A673 (cell line): ENCODE data around the gene OSBPL3. TPM values are rescaled to one million over a fixed set of nuclear protein-coding genes. Genes with fewer than 3 reads are reported as not detected.

ENCODE experiments used
- BruUV-seq: library from RNA; stranded (reverse); fragments of 400-500 nt; replicated peaks from 2 replicates; lab custom pipeline; 2021; lab: Mats Ljungman, UMichigan
- CTCF ChIA-PET: fragments of 300-600 bp; sonication (Branson Sonifier 250); formaldehyde crosslinking; loops from one replicate; lab custom pipeline; 2022; ENCODE audit warnings: antibody characterized with exemption; lab: Charles Lee
- POLR2A ChIA-PET: fragments of 300-600 bp; sonication (Branson Sonifier 250); formaldehyde crosslinking; loops from one replicate; lab custom pipeline; 2022; ENCODE audit warnings: antibody characterized with exemption; ENCODE audit not compliant: low non-redundant PET; lab: Charles Lee
- DNase-seq: peaks from one replicate; pipeline ENCODE4 v3.0.0-alpha.2; 2015; ENCODE audit warnings: low spot score
- H3K27ac ChIP-seq: fragments of 200-600 bp; sonication (generic); 2 replicates; pipeline ENCODE4 v1.5.1; 2016; ENCODE audit warnings: mixed run types, low read depth, mild to moderate bottlenecking, mixed read lengths, antibody characterized with exemption, low read length; ENCODE audit not compliant: poor library complexity, severe bottlenecking
- H3K27me3 ChIP-seq: fragments of 200-600 bp; sonication (generic); replicated peaks from 2 replicates; pipeline ENCODE4 v1.6.1; 2017; ENCODE audit warnings: mixed run types, low read depth, mild to moderate bottlenecking, mixed read lengths, antibody characterized with exemption, low read length; ENCODE audit not compliant: insufficient read depth, poor library complexity
- H3K36me3 ChIP-seq: fragments of 200-600 bp; sonication (generic); 2 replicates; pipeline ENCODE4 v1.6.1; 2016; ENCODE audit warnings: mixed run types, mild to moderate bottlenecking, mixed read lengths, antibody characterized with exemption, low read length; ENCODE audit not compliant: insufficient read depth, poor library complexity, severe bottlenecking
- H3K4me1 ChIP-seq: fragments of 200-600 bp; sonication (generic); 2 replicates; pipeline ENCODE4 v1.6.1; 2017; ENCODE audit warnings: mixed run types, mild to moderate bottlenecking, mixed read lengths, antibody characterized with exemption, low read length; ENCODE audit not compliant: insufficient read depth, poor library complexity, severe bottlenecking
- H3K4me3 ChIP-seq: fragments of 200-600 bp; sonication (generic); 2 replicates; pipeline ENCODE4 v1.5.1; 2016; ENCODE audit warnings: low read depth, mixed run types, mild to moderate bottlenecking, mixed read lengths, low read length; ENCODE audit not compliant: poor library complexity, severe bottlenecking
- H3K9me3 ChIP-seq: fragments of 200-600 bp; sonication (generic); 2 replicates; pipeline ENCODE4 v1.6.1; 2016; ENCODE audit warnings: mixed run types, low read depth, mild to moderate bottlenecking, mixed read lengths, antibody characterized with exemption, low read length; ENCODE audit not compliant: poor library complexity, severe bottlenecking
- EZH2 ChIP-seq: fragments of 200-600 bp; sonication (generic); IDR thresholded peaks from 2 replicates; pipeline ENCODE4 v1.6.1; 2017; ENCODE audit warnings: borderline replicate concordance, low read depth, mild to moderate bottlenecking, mixed read lengths, antibody characterized with exemption, low read length; ENCODE audit not compliant: poor library complexity, severe bottlenecking
- intact Hi-C: fragments of 100-400 bp; cut with micrococcal nuclease; formaldehyde crosslinking; loops from one replicate; pipeline ENCODE4 v1.10.0; 2022; ENCODE audit not compliant: unreplicated experiment
- total RNA-seq: library from RNA; stranded (reverse); gene quantifications from 2 replicates; pipeline ENCODE4 v1.2.3, GENCODE V29; 2021
- TF ChIP-seq, protein P1 (sequence below): fragments of 300-800, 200-600 bp; sonication (generic); conservative IDR thresholded peaks from 2 replicates; pipeline ENCODE4 v1.5.1; 2017; ENCODE audit warnings: low read depth, mild to moderate bottlenecking, antibody characterized with exemption, low read length, moderate library complexity, mixed read lengths

The OSBPL3 gene
- total RNA-seq, 1 experiment from 2014 or later, result 21.4 TPM

- H3K36me3 ChIP-seq, result no peaks in the 10 kb centered on the region
- no peaks in the 10 kb centered on the region for H3K9me3 ChIP-seq
- no peaks in the 10 kb centered on the region for H3K4me1 ChIP-seq
- H3K4me3 ChIP-seq, result no peak overlapping the region
- CTCF ChIA-PET, result no interaction called here
- DNase-seq, result no peak
- TF ChIP-seq, protein P1, sequence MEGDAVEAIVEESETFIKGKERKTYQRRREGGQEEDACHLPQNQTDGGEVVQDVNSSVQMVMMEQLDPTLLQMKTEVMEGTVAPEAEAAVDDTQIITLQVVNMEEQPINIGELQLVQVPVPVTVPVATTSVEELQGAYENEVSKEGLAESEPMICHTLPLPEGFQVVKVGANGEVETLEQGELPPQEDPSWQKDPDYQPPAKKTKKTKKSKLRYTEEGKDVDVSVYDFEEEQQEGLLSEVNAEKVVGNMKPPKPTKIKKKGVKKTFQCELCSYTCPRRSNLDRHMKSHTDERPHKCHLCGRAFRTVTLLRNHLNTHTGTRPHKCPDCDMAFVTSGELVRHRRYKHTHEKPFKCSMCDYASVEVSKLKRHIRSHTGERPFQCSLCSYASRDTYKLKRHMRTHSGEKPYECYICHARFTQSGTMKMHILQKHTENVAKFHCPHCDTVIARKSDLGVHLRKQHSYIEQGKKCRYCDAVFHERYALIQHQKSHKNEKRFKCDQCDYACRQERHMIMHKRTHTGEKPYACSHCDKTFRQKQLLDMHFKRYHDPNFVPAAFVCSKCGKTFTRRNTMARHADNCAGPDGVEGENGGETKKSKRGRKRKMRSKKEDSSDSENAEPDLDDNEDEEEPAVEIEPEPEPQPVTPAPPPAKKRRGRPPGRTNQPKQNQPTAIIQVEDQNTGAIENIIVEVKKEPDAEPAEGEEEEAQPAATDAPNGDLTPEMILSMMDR, result no peak
- no peak for TF ChIP-seq EZH2
- no peak overlapping the region for H3K27ac ChIP-seq
- no peaks in the 10 kb centered on the region for H3K27me3 ChIP-seq
- POLR2A ChIA-PET, result no interaction called here
- intact Hi-C loops, result no loop called here
- BruUV-seq, result no TSS peak
Observed at GRCh38 chr7:25006276-25006675, 26.3 kb upstream of the OSBPL3 start.

- BruUV-seq, result no TSS peak
- no peaks in the 10 kb centered on the region for H3K36me3 ChIP-seq
- no peaks in the 10 kb centered on the region for H3K9me3 ChIP-seq
- intact Hi-C loops, result no loop called here
- POLR2A ChIA-PET, result no interaction called here
- H3K27ac ChIP-seq, result no peak overlapping the region
- CTCF ChIA-PET, result no interaction called here
- TF ChIP-seq, protein P1, result no peak
- no peak for TF ChIP-seq EZH2
- no peak for DNase-seq
- no peaks in the 10 kb centered on the region for H3K27me3 ChIP-seq
- H3K4me1 ChIP-seq, result no peaks in the 10 kb centered on the region
- H3K4me3 ChIP-seq, result no peak overlapping the region
Observed at GRCh38 chr7:25005658-25006057, 25.7 kb upstream of the OSBPL3 start.

GRCh38 chr7:25002786-25003185 is 22.8 kb upstream of the OSBPL3 start:
- H3K9me3 ChIP-seq, result no peaks in the 10 kb centered on the region
- no peaks in the 10 kb centered on the region for H3K27me3 ChIP-seq
- H3K36me3 ChIP-seq, result no peaks in the 10 kb centered on the region
- no peak for DNase-seq
- BruUV-seq, result no TSS peak
- no peak overlapping the region for H3K27ac ChIP-seq
- intact Hi-C loops, result no loop called here
- H3K4me3 ChIP-seq, result no peak overlapping the region
- TF ChIP-seq EZH2, result no peak
- TF ChIP-seq, protein P1, result no peak
- ChIA-PET POLR2A (no interaction called here), CTCF (no interaction called here)
- no peaks in the 10 kb centered on the region for H3K4me1 ChIP-seq
